Activated CD4-positive, alpha-beta T cell treated with anti-CD3 and anti-CD28 coated beads, Interleukin-2, Interleukin-4, amounts not matched to agents 100 ng/mL and 50 ng/mL, durations not matched to agents 16 hours and 8 hours (primary cell): ENCODE results near the gene FAM53B.
A peak's percentile ranks its signal among the peaks of the same experiment; 100 is the strongest.

ENCODE experiments used
- DNase-seq: peaks from one replicate; pipeline ENCODE4 v3.0.0-alpha.2; 2020; ENCODE audit warnings: low spot score

Gene FAM53B

GRCh38 chr10:124742413-124743190 is 1.6 kb downstream of the FAM53B start:
- DNase-seq, result no peak

GRCh38 chr10:124741922-124742412 is 2.2 kb downstream of the FAM53B start:
- no peak for DNase-seq

GRCh38 chr10:124741281-124741921 is 2.8 kb downstream of the FAM53B start:
- peak; percentile 75 for DNase-seq

GRCh38 chr10:124740369-124741280 is 3.6 kb downstream of the FAM53B start:
- no peak for DNase-seq

GRCh38 chr10:124739986-124740368 is 4.2 kb downstream of the FAM53B start:
- DNase-seq, result no peak

- no peak for DNase-seq
Measured at GRCh38 chr10:124739119-124739921, 4.9 kb downstream of the FAM53B start.

- no peak for DNase-seq
Measured at GRCh38 chr10:124738441-124738840, 5.7 kb downstream of the FAM53B start.

- DNase-seq, result no peak
Measured at GRCh38 chr10:124737708-124738107, 6.5 kb downstream of the FAM53B start.

GRCh38 chr10:124737221-124737620 is 7.0 kb downstream of the FAM53B start:
- no peak for DNase-seq

GRCh38 chr10:124736491-124737136 is 7.6 kb downstream of the FAM53B start:
- no peak for DNase-seq

GRCh38 chr10:124735491-124736286 is 8.5 kb downstream of the FAM53B start:
- DNase-seq, result no peak

GRCh38 chr10:124734311-124735166 is 9.6 kb downstream of the FAM53B start:
- DNase-seq, result peak; percentile 58

- DNase-seq, result no peak
Measured at GRCh38 chr10:124733571-124734245, 10.5 kb downstream of the FAM53B start.

GRCh38 chr10:124732931-124733570 is 11.1 kb downstream of the FAM53B start:
- peak; percentile 84 for DNase-seq

- DNase-seq, result no peak
Measured at GRCh38 chr10:124731551-124731950, 12.6 kb downstream of the FAM53B start.

GRCh38 chr10:124730790-124731189 is 13.4 kb downstream of the FAM53B start:
- DNase-seq, result no peak

- no peak for DNase-seq
Measured at GRCh38 chr10:124728830-124729661, 15.1 kb downstream of the FAM53B start.
